NCI-H345 treated with DMSO at 0.1 percent for 48 hours (cell line): Measurements from ENCODE around the gene UPF2.

ENCODE experiments used
- DNase-seq: peaks from one replicate; lab custom pipeline; 2025; ENCODE audit not compliant: unreplicated experiment; lab: John Stamatoyannopoulos, UW

The UPF2 gene

GRCh38 chr10:11962176-11962575 is 80.4 kb downstream of the UPF2 start:
- DNase-seq = no peak

GRCh38 chr10:11961771-11962170 is 80.8 kb downstream of the UPF2 start:
- no peak for DNase-seq

GRCh38 chr10:11959966-11960365 is 82.6 kb downstream of the UPF2 start:
- DNase-seq = no peak

GRCh38 chr10:11958956-11959355 is 83.7 kb downstream of the UPF2 start:
- DNase-seq = no peak

- no peak for DNase-seq
Measured at GRCh38 chr10:11951695-11952094, 90.9 kb downstream of the UPF2 start.

- no peak for DNase-seq
Measured at GRCh38 chr10:11950325-11951018, 92.1 kb downstream of the UPF2 start.

GRCh38 chr10:11949152-11949551 is 93.5 kb downstream of the UPF2 start:
- DNase-seq = no peak

GRCh38 chr10:11946652-11947051 is 96.0 kb downstream of the UPF2 start:
- DNase-seq = no peak

GRCh38 chr10:11936389-11937152 is 106.0 kb downstream of the UPF2 start:
- no peak for DNase-seq

GRCh38 chr10:11934262-11934661 is 108.3 kb downstream of the UPF2 start:
- DNase-seq = no peak

GRCh38 chr10:11933577-11934223 is 108.9 kb downstream of the UPF2 start:
- DNase-seq = no peak

- no peak for DNase-seq
Measured at GRCh38 chr10:11931038-11931437, 111.6 kb downstream of the UPF2 start.

GRCh38 chr10:11930312-11930978 is 112.2 kb downstream of the UPF2 start:
- no peak for DNase-seq

- no peak for DNase-seq
Measured at GRCh38 chr10:11927746-11928145, 114.9 kb downstream of the UPF2 start.

GRCh38 chr10:11921800-11922392 is 120.7 kb downstream of the UPF2 start:
- DNase-seq = no peak

GRCh38 chr10:11919271-11919670 is 123.3 kb downstream of the UPF2 start:
- no peak for DNase-seq

- no peak for DNase-seq
Measured at GRCh38 chr10:11918384-11918783, 124.2 kb downstream of the UPF2 start.

- DNase-seq = no peak
Measured at GRCh38 chr10:11913079-11913641, 129.4 kb downstream of the UPF2 start.

GRCh38 chr10:11910102-11910501 is 132.5 kb downstream of the UPF2 start:
- no peak for DNase-seq

GRCh38 chr10:11909618-11910017 is 133.0 kb downstream of the UPF2 start:
- no peak for DNase-seq

GRCh38 chr10:11908991-11909390 is 133.6 kb downstream of the UPF2 start:
- no peak for DNase-seq
